OCI-LY1 (cell line): ENCODE measurements around the gene TMEM114.

Experiments used
- H2AFZ ChIP-seq: fragments of 200-600 bp; sonication (generic), shearing (Covaris generic); 2 replicates; pipeline ENCODE4 v1.6.0; 2014; ENCODE audit warnings: antibody characterized with exemption, mild to moderate bottlenecking, low read length
- H3F3A ChIP-seq: fragments of 200-600 bp; sonication (generic), shearing (Covaris generic); 2 replicates; pipeline ENCODE4 v1.6.0; 2014; ENCODE audit warnings: mild to moderate bottlenecking, antibody characterized with exemption, low read length, moderate library complexity; ENCODE audit not compliant: insufficient read depth
- H3K27ac ChIP-seq: fragments of 200-600 bp; sonication (generic); 2 replicates; pipeline ENCODE4 v1.5.1; 2014; ENCODE audit warnings: low read length, mixed run types, mild to moderate bottlenecking, low read depth; ENCODE audit not compliant: poor library complexity, severe bottlenecking
- H3K27me3 ChIP-seq: fragments of 200-600 bp; sonication (generic); 2 replicates; pipeline ENCODE4 v1.6.0; 2014; ENCODE audit warnings: antibody characterized with exemption, mild to moderate bottlenecking, low read length, moderate library complexity; ENCODE audit not compliant: insufficient read depth
- H3K36me3 ChIP-seq: fragments of 200-600 bp; sonication (generic); 2 replicates; pipeline ENCODE4 v1.6.1; 2014; ENCODE audit warnings: mild to moderate bottlenecking, antibody characterized with exemption, low read length, moderate library complexity, mixed read lengths; ENCODE audit not compliant: insufficient read depth
- H3K4me1 ChIP-seq: fragments of 200-600 bp; sonication (generic); 2 replicates; pipeline ENCODE4 v1.5.1; 2014; ENCODE audit warnings: mild to moderate bottlenecking, low read length, moderate library complexity; ENCODE audit not compliant: insufficient read depth, severe bottlenecking
- H3K4me2 ChIP-seq: fragments of 200-600 bp; sonication (generic), shearing (Covaris generic); 2 replicates; pipeline ENCODE4 v1.6.1; 2014; ENCODE audit warnings: low read length
- H3K4me3 ChIP-seq: fragments of 200-600 bp; sonication (generic); 2 replicates; pipeline ENCODE4 v1.5.1; 2014; ENCODE audit warnings: low read length, low read depth, mild to moderate bottlenecking, mixed read lengths; ENCODE audit not compliant: poor library complexity, severe bottlenecking
- H3K79me2 ChIP-seq: fragments of 200-600 bp; shearing (Covaris generic); 2 replicates; pipeline ENCODE4 v1.6.1; 2016; ENCODE audit warnings: mixed run types, low read length, mixed read lengths; ENCODE audit not compliant: insufficient read depth
- H3K9ac ChIP-seq: fragments of 200-600 bp; sonication (generic), shearing (Covaris generic); 2 replicates; pipeline ENCODE4 v1.6.1; 2014; ENCODE audit warnings: mild to moderate bottlenecking, low read length, mixed read lengths
- H3K9me2 ChIP-seq: fragments of 200-600 bp; sonication (generic), shearing (Covaris generic); 2 replicates; pipeline ENCODE4 v1.6.1; 2014; ENCODE audit warnings: low read depth, mild to moderate bottlenecking, low read length, mixed read lengths
- H3K9me3 ChIP-seq: fragments of 200-600 bp; shearing (Covaris generic); 2 replicates; pipeline ENCODE4 v1.6.1; 2014; ENCODE audit warnings: low read length, mixed read lengths
- H4K20me1 ChIP-seq: fragments of 200-600 bp; sonication (generic), shearing (Covaris generic); 2 replicates; pipeline ENCODE4 v1.6.0; 2016; ENCODE audit warnings: mild to moderate bottlenecking, low read length; ENCODE audit not compliant: insufficient read depth
- CTCF ChIP-seq: fragments of 200-600 bp; sonication (generic), shearing (Covaris generic); IDR thresholded peaks from 2 replicates; pipeline ENCODE4 v1.5.1; 2017; ENCODE audit warnings: mild to moderate bottlenecking, antibody characterized with exemption, low read length, moderate library complexity, mixed read lengths
- EZH2 ChIP-seq: fragments of 200-600 bp; sonication (generic), shearing (Covaris generic); IDR thresholded peaks from 2 replicates; pipeline ENCODE4 v1.8.0; 2017; ENCODE audit warnings: borderline replicate concordance, mixed run types, mild to moderate bottlenecking, antibody characterized with exemption, low read length, moderate library complexity, mixed read lengths

The TMEM114 gene

DNA sequence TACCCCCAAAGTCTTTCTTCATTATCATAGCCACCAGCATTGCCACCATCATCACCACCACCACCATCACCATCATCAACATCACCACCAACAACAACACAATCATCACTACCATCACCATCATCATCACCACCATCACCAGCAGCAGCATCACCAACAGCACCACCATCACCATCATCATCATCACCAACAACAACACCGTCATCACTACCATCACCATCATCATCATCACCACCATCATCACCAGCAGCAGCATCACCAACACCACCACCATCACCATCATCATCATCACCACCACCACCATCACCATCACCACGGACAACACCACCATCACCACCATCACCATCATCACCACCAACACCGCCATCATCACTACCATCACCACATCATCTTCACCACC is 500 bp upstream of the TMEM114 start:
- TF ChIP-seq EZH2 (no peak), CTCF (no peak)
- Histone ChIP-seq H3K9ac (no peak overlapping the region), H3K9me2 (no peaks in the 10 kb centered on the region), H3K4me3 (no peak overlapping the region), H3K4me1 (no peaks in the 10 kb centered on the region), H3K9me3 (no peaks in the 10 kb centered on the region), H3F3A (no peaks in the 10 kb centered on the region), H3K4me2 (no peak overlapping the region), H3K79me2 (no peaks in the 10 kb centered on the region), H2AFZ (no peak overlapping the region), H3K27ac (no peak overlapping the region), H3K27me3 (no peaks in the 10 kb centered on the region), H4K20me1 (no peaks in the 10 kb centered on the region), H3K36me3 (no peaks in the 10 kb centered on the region)

- H3K36me3 ChIP-seq: no peaks in the 10 kb centered on the region
- no peaks in the 10 kb centered on the region for H4K20me1 ChIP-seq
- no peaks in the 10 kb centered on the region for H3K9me2 ChIP-seq
- H3K4me2 ChIP-seq: no peak overlapping the region
- H2AFZ ChIP-seq: no peak overlapping the region
- no peak for TF ChIP-seq CTCF
- no peak for TF ChIP-seq EZH2
- H3K79me2 ChIP-seq: no peaks in the 10 kb centered on the region
- no peaks in the 10 kb centered on the region for H3K9me3 ChIP-seq
- H3F3A ChIP-seq: no peaks in the 10 kb centered on the region
- H3K4me1 ChIP-seq: no peaks in the 10 kb centered on the region
- H3K27me3 ChIP-seq: no peaks in the 10 kb centered on the region
- no peak overlapping the region for H3K27ac ChIP-seq
- no peak overlapping the region for H3K9ac ChIP-seq
- no peak overlapping the region for H3K4me3 ChIP-seq
These were observed 1.0 kb downstream of the TMEM114 start for GRCh38 chr16:8589057-8589899.

DNA sequence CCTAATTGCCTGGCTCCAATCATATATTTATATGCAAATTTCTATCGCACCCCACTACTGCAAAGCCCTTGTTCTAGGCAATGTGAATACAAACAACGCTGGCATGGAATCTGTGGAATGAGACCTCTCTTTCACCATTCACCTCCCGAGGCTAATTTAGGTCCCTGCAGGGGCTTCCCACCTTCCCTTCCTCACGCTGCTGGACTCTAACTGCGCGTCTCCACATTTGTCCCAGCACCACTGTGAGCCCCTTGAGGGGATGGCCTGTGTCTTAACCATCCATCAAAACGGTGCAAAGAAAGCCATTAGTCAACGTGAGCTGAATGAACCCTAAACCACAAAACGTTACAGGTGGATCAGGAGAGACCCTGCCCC is 1.6 kb downstream of the TMEM114 start:
- TF ChIP-seq EZH2 (no peak), CTCF (no peak)
- H2AFZ ChIP-seq: no peak overlapping the region
- no peak overlapping the region for H3K4me3 ChIP-seq
- no peak overlapping the region for H3K9ac ChIP-seq
- H3K36me3 ChIP-seq: no peaks in the 10 kb centered on the region
- no peaks in the 10 kb centered on the region for H3K9me3 ChIP-seq
- H3K4me2 ChIP-seq: no peak overlapping the region
- no peak overlapping the region for H3K27ac ChIP-seq
- H3F3A ChIP-seq: no peaks in the 10 kb centered on the region
- H3K27me3 ChIP-seq: no peaks in the 10 kb centered on the region
- no peaks in the 10 kb centered on the region for H4K20me1 ChIP-seq
- H3K9me2 ChIP-seq: no peaks in the 10 kb centered on the region
- no peaks in the 10 kb centered on the region for H3K4me1 ChIP-seq
- no peaks in the 10 kb centered on the region for H3K79me2 ChIP-seq
